Sigmoid colon (tissue), 7 donors: Measurements from ENCODE around the gene PDS5B. TPM values are rescaled to one million over a fixed set of nuclear protein-coding genes. Genes with fewer than 3 reads are reported as not detected.

Experiments
- DNase-seq: peaks from one replicate; pipeline ENCODE4 v3.0.0-alpha.2; 2019
- H3K27ac ChIP-seq, 4 donors: fragments of 200-600 bp; sonication (generic); one replicate each; pipeline ENCODE4 v1.5.1; 2016 to 2019; ENCODE audit warnings: mild to moderate bottlenecking in 1 of 4
- H3K27me3 ChIP-seq, 3 donors: fragments of 200-600 bp; sonication (generic); one replicate each; pipeline ENCODE4 v1.5.1; 2019; ENCODE audit warnings: mild to moderate bottlenecking in 1 of 3
- H3K36me3 ChIP-seq, 4 donors: fragments of 200-600 bp; sonication (generic); one replicate each; pipeline ENCODE4 v1.5.1; 2016 to 2019
- H3K4me1 ChIP-seq, 4 donors: fragments of 200-600 bp; sonication (generic); one replicate each; pipeline ENCODE4 v1.5.1; 2017 to 2019
- H3K4me3 ChIP-seq, 4 donors: fragments of 200-600 bp; sonication (generic); one replicate each; pipeline ENCODE4 v1.5.1; 2017 to 2019; ENCODE audit warnings: mild to moderate bottlenecking in 2 of 4, moderate library complexity in 1 of 4
- H3K9me3 ChIP-seq, 4 donors: fragments of 200-600 bp in 3 of 4; sonication (generic) in 3 of 4; one replicate each; pipeline versions ENCODE4 v1.5.1 to v1.6.1; 2013 to 2019
- CTCF ChIP-seq, 4 experiments: fragments of 450-650 bp in 3 of 4; fragments of 200-600 bp in 1 of 4; IDR thresholded peaks; one replicate each; pipeline ENCODE4 v1.5.1; 2016 to 2019; ENCODE audit warnings: antibody characterized with exemption in 4 of 4, mild to moderate bottlenecking in 3 of 4, moderate library complexity in 2 of 4
- EP300 ChIP-seq, 4 donors: sonication (generic); formaldehyde crosslinking; IDR thresholded peaks; one replicate each; pipeline ENCODE4 v1.6.1; 2017; ENCODE audit warnings: antibody characterized with exemption in 4 of 4
- POLR2A ChIP-seq, 2 donors: fragments of 450-650 bp; IDR thresholded peaks; one replicate each; pipeline ENCODE4 v1.6.1; 2016; ENCODE audit warnings: antibody characterized with exemption in 2 of 2, mild to moderate bottlenecking in 2 of 2, moderate library complexity in 2 of 2
- POLR2AphosphoS5 ChIP-seq, 4 donors: sonication (generic); formaldehyde crosslinking; IDR thresholded peaks; one replicate each; pipeline ENCODE4 v1.6.1; 2017; ENCODE audit warnings: antibody characterized with exemption in 4 of 4
- WGBS, 2 donors: extraction: QIAGEN DNeasy Blood & Tissue Kit; methylation state at CpG; one replicate each; pipeline ENCODE4 v1.1.7; 2013; 5-methylcytosine and 5-hydroxymethylcytosine counted together
- intact Hi-C: fragments of 100-400 bp; cut with DNase I; formaldehyde crosslinking; loops from one replicate; pipeline ENCODE4 v1.15.1; 2023
- polyA plus RNA-seq, 3 donors: library from polyadenylated mRNA; stranded (reverse); fragments of 200-250 nt; gene quantifications; one replicate each; pipeline ENCODE4 v1.2.3, GENCODE V29; 2013
- total RNA-seq, 4 donors: library from RNA; depleted of rRNA; stranded (reverse); fragments of >200 nt; gene quantifications; one replicate each; pipeline ENCODE4 v1.1.0, GENCODE V29; 2016
- donor health status: healthy with polysubstance abuse.
- donor health status: Bipolar disorder and iron deficiency.
- donor health status: healthy.

Gene PDS5B
- total and polyA plus RNA-seq, 7 donors = 3.6 to 65.0 (median 52.8) TPM

GRCh38 chr13:32538621-32539246 is 47.5 kb upstream of the PDS5B start, which contains the start of gene N4BP2L2:
N4BP2L2 (minus strand) TSS chr13:32538795; CDS start chr13:32537027, 1,768 bp downstream.
- Histone ChIP-seq H3K36me3 (peaks cover 0 to 20% (median 1%) of the 10 kb centered on the region in 4 donors), H3K9me3 (no peaks in the 10 kb centered on the region), H3K27ac (peak within 1 kb of the TSS; percentile 90 to 94 (median 92)), H3K4me3 (peak within 1 kb of the TSS; percentile 68 to 83 (median 76)), H3K4me1 (peaks cover 0 to 40% (median 39%) of the 10 kb centered on the region in 4 donors), H3K27me3 (no peaks in the 10 kb centered on the region)
- 1% methylated on average over 32 of the region's 32 CpGs for WGBS, 2 donors
- TF ChIP-seq CTCF (IDR thresholded peaks at IDR 0.05) (no peak), POLR2A (IDR thresholded peaks at IDR 0.05) (peak; percentile 3 to 26), POLR2AphosphoS5 (IDR thresholded peaks at IDR 0.05) (peak; percentile 75 to 90 (median 80)), EP300 (IDR thresholded peaks at IDR 0.05) (peak in 1 of 4 donors; percentile 3)
- peak; percentile 98 for DNase-seq
- intact Hi-C loops = loop anchor here (2.0 to 5.0 kb wide), 2 partner anchors 49 to 112 kb away; partner anchors contain the start of gene PDS5B

- WGBS, 2 donors = 85 to 87% methylated on average over 2 of the region's 2 CpGs
- Histone ChIP-seq H3K4me1 (peaks cover 0 to 5% (median 4%) of the 10 kb centered on the region in 4 donors), H3K36me3 (no peaks in the 10 kb centered on the region), H3K27me3 (no peaks in the 10 kb centered on the region), H3K27ac (no peak overlapping the region), H3K9me3 (no peaks in the 10 kb centered on the region), H3K4me3 (no peak overlapping the region)
- no peak for TF ChIP-seq POLR2A (IDR thresholded peaks at IDR 0.05)
- TF ChIP-seq POLR2AphosphoS5 (IDR thresholded peaks at IDR 0.05) = no peak
- no peak for TF ChIP-seq EP300 (IDR thresholded peaks at IDR 0.05)
- TF ChIP-seq CTCF (IDR thresholded peaks at IDR 0.05) = no peak
- intact Hi-C loops = no loop called here
- DNase-seq = no peak
Measured at GRCh38 chr13:32542221-32542620, 44.0 kb upstream of the PDS5B start.

- no peak overlapping the region for H3K27ac ChIP-seq
- intact Hi-C loops = no loop called here
- no peaks in the 10 kb centered on the region for H3K4me1 ChIP-seq
- no peaks in the 10 kb centered on the region for H3K27me3 ChIP-seq
- no peaks in the 10 kb centered on the region for H3K9me3 ChIP-seq
- 94 to 95% methylated on average over 2 of the region's 2 CpGs for WGBS, 2 donors
- no peak for TF ChIP-seq POLR2AphosphoS5 (IDR thresholded peaks at IDR 0.05)
- TF ChIP-seq EP300 (IDR thresholded peaks at IDR 0.05) = no peak
- no peak overlapping the region for H3K4me3 ChIP-seq
- no peaks in the 10 kb centered on the region for H3K36me3 ChIP-seq
- no peak for DNase-seq
Measured at GRCh38 chr13:32545083-32545482, 41.2 kb upstream of the PDS5B start.

- Histone ChIP-seq H3K27ac (no peak overlapping the region), H3K4me1 (no peaks in the 10 kb centered on the region), H3K27me3 (no peaks in the 10 kb centered on the region), H3K9me3 (no peaks in the 10 kb centered on the region), H3K4me3 (no peak overlapping the region), H3K36me3 (no peaks in the 10 kb centered on the region)
- intact Hi-C loops = no loop called here
- TF ChIP-seq EP300 (IDR thresholded peaks at IDR 0.05) (no peak), CTCF (IDR thresholded peaks at IDR 0.05) (no peak), POLR2AphosphoS5 (IDR thresholded peaks at IDR 0.05) (no peak), POLR2A (IDR thresholded peaks at IDR 0.05) (no peak)
- 21 to 63% methylated on average over 2 of the region's 2 CpGs for WGBS, 2 donors
- no peak for DNase-seq
Measured at GRCh38 chr13:32548837-32549236, 37.4 kb upstream of the PDS5B start.

GRCh38 chr13:32549788-32550187 is 36.5 kb upstream of the PDS5B start:
- H3K4me1 ChIP-seq = no peaks in the 10 kb centered on the region
- no peak for DNase-seq
- intact Hi-C loops = no loop called here

More at GRCh38 chr13:32549788-32550187, 36.5 kb upstream of the PDS5B start:
- TF ChIP-seq POLR2AphosphoS5 (IDR thresholded peaks at IDR 0.05) = no peak
- TF ChIP-seq EP300 (IDR thresholded peaks at IDR 0.05) = no peak
- TF ChIP-seq CTCF (IDR thresholded peaks at IDR 0.05) = no peak
- TF ChIP-seq POLR2A (IDR thresholded peaks at IDR 0.05) = no peak
- Histone ChIP-seq H3K27ac (no peak overlapping the region), H3K36me3 (no peaks in the 10 kb centered on the region), H3K27me3 (no peaks in the 10 kb centered on the region), H3K4me3 (no peak overlapping the region), H3K9me3 (no peaks in the 10 kb centered on the region)
- WGBS, 2 donors = 88 to 89% methylated on average over 3 of the region's 3 CpGs
